ENCODE results near the gene MNT.
A peak's percentile ranks its signal among the peaks of the same experiment; 100 is the strongest.

Gene MNT

DNA sequence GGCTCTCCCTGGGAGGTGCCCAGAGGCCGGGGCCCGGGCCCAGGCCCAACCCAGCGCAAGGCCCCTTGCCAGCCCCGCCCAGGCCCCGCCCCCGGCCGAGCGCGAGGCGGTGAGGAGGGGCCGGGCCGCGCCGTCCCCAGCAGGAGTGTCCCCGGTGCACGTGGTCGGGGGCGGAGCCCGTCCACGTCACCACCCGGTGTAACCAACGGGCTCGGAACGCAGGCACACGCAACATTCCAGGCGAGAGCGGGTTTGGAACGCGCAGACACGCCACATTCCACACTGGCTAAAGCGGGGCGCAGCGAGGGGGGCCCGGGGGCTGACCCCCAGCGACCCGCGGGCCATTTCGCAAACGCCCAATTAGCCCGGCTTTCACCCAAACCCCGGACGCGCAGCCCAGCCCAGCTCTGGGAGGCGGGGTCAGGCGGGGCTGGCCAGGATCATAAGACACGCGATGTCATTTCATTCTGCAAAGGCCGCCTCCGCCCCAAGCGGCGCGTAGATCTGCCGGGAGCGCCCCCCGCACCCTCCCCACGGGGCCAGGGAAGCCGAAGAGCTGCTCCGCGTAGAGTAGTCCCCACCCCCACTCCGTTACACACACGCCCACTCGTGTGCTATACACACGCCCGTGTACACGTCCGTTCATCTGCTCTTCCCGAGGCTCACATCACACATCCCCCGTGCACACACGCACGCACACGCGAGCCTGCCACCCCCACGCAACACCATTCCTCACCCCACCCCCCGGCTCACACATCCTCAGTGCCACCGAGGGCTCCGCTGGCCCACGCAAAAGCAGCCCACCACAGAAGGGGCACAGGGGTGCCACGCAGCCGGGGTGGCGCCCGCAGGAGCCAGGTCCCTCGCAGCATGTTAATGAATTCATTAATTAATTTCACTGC is 1.0 kb downstream of the MNT start:
- DNase-seq (ENCODE audit: low read depth), result peak; percentile 97
- TF ChIP-seq, protein P1, sequence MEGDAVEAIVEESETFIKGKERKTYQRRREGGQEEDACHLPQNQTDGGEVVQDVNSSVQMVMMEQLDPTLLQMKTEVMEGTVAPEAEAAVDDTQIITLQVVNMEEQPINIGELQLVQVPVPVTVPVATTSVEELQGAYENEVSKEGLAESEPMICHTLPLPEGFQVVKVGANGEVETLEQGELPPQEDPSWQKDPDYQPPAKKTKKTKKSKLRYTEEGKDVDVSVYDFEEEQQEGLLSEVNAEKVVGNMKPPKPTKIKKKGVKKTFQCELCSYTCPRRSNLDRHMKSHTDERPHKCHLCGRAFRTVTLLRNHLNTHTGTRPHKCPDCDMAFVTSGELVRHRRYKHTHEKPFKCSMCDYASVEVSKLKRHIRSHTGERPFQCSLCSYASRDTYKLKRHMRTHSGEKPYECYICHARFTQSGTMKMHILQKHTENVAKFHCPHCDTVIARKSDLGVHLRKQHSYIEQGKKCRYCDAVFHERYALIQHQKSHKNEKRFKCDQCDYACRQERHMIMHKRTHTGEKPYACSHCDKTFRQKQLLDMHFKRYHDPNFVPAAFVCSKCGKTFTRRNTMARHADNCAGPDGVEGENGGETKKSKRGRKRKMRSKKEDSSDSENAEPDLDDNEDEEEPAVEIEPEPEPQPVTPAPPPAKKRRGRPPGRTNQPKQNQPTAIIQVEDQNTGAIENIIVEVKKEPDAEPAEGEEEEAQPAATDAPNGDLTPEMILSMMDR (IDR thresholded peaks at IDR 0.05; ENCODE audit: low read length, missing control alignments), result no peak
- H3K4me3 ChIP-seq (replicated peaks; ENCODE audit: low read depth, low read length), result peak overlapping the region; percentile 97

DNA sequence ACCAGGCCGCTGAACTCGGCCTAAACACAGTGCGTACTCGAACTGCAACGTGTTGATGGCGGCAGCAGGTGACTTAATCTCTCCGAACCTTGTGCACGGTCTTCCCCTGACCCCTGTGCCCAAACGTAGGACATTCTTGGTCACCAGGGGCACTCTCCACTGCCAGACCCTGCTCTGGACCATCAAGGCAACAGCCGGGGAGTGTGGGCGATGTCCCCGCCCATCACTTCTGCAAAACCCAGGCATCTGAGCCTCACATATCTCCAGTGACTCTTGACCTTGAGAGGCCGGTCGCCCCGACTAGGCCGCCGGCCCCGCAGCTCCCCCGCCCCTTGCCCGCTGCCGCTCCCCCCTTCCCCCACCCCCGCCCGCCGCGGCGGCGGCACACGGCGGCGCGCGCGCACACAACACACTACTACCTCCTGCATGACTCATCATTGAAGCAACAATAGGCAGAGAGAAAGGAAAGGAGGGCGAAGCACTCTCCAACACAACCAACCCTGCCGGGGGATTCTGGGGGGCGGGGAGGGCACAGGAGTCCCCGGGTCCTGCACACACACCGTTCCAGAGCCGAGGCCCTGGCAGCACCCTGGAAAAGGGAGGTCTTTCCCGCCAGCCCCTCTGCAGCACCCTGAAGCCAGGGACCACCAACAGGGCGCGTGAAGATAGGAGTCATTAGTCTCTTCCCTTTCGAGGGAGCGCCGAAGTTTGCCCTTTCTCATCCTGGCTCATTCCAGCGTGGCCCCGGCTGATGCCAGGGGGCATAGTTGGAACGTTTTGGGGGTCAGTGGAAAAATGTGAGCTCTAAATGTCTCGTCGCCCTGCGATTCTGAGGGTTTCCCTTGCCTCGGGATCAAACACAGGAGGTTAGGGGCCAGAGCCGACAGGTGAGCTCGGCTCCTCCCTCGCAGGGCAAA is 1.9 kb downstream of the MNT start:
- H3K4me3 ChIP-seq (replicated peaks; ENCODE audit: low read depth, low read length), result peak overlapping the region; percentile 97
- DNase-seq (ENCODE audit: low read depth), result peak; percentile 83
- TF ChIP-seq, protein P1 (IDR thresholded peaks at IDR 0.05; ENCODE audit: low read length, missing control alignments), result no peak

DNA sequence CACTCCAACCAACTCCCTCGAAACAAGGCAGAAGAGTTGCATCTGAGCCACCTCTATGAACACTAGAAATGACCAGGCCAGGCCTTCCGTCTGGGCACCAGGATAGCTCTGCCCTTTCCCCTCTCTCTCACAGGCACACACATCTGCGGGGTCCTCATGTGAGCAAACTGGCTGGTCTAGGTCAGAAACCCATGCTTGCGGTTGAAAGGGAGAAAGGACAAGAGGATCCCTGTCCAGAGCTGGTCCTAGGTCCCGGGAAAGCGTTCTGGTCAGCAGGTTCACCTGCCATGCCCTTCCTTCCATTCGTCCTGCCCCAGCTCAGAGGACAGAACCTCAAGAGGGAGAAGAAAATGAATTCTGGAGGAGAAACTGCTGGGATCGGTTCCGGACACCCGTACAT is 2.7 kb downstream of the MNT start:
- TF ChIP-seq, protein P1 (IDR thresholded peaks at IDR 0.05; ENCODE audit: low read length, missing control alignments), result no peak
- H3K4me3 ChIP-seq (replicated peaks; ENCODE audit: low read depth, low read length), result peak overlapping the region; percentile 39
- DNase-seq (ENCODE audit: low read depth), result no peak

DNA sequence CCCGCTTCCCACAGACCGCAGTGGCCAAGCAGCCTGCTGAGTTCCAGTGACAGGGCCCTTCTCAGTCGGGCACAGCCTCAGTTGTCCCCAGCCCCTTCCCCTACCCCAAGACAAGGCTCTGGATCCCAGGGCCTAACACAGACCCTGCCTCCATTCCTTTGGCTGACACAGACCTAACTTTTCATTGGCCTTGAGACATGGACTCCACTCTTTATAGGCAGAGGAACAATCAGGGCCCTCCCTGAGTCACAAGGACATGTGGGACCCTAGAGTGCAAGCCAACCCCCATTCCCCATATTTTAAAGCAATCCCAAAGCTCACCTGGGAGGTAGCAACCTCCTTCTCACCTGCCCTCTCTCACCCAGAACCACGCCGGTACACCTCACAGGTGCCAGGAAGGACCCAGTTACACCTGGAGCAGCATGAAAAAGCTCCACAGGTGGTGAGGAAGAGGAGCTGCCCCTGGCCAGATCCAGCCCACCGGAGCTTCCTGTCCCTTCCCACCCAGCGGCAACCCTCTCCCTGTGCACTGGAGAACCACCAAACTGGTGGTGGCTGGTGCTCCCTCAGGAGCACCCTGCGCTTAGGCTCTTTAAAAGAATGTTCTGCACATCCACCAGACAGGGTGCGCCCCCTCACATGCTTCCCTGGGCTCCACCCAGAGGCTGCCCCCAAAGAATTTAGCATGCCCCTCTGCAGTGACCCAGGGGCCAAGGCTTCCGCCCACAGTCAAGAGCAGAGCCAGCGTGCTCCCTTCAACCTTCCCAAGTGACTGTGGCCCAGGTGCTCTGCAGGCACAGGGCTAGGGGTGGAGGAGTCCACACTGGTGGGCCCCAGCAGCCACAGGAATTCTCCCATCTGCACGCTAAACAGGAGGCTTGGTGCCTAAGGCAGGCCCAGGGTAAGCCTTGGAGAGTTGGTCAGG is 3.4 kb downstream of the MNT start:
- DNase-seq (ENCODE audit: low read depth), result no peak
- TF ChIP-seq, protein P1 (IDR thresholded peaks at IDR 0.05; ENCODE audit: low read length, missing control alignments), result no peak
- peak overlapping the region; percentile 36 for H3K4me3 ChIP-seq (replicated peaks; ENCODE audit: low read depth, low read length)

DNA sequence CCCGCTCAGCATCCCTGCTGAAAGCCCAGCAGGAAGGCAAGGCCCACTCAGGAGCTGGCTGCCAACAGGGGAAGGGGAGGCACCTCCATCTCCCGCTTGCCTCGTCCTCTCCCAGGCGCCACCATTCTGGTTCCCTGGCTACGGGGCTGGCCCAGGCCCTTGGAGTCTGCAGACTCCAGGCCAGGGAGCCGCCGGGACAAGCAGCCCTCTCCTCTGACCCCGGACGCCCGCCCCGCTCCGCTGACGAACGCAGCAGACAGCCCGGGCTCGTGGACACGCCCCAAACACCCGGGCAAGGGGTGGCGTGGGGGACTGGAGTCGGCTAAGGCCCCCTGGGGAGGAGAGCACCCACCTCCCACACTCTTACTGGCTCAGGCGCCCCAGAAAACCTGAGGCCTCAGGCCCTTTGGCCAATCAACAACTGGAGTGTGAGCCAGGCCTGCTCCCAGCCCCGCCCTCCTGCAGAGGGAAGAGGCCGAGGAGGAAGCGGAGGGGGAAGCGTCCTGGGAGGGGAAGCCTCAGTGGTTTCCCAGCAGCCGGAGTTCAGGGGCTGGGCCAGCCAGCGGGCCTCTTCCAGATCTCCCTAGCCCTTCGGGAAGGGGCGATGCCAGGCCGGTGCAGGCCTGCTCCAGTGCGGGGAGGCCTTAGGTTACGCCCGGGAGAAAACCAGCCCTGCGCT is 4.2 kb downstream of the MNT start:
- H3K4me3 ChIP-seq (replicated peaks; ENCODE audit: low read depth, low read length), result peak overlapping the region; percentile 47
- DNase-seq (ENCODE audit: low read depth), result peak; percentile 99
- TF ChIP-seq, protein P1 (IDR thresholded peaks at IDR 0.05; ENCODE audit: low read length, missing control alignments), result no peak

DNA sequence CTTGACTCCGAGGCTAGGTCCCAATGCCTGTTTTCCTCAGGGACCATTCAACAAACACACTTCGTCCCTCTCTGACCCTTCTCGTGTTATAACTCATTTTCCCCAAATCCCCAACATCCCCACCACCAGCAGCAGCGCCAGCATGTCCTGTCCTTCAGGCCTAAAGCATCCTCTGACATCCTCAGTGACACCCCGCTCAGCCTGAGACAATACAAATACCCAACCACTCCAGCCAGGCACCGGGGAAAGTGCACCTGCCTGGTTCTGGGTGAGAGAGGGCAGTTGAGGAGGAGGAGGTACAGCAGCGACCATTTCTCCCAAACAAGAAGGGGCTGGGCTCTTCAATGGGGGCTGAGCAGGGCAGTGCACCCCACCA is 4.7 kb downstream of the MNT start:
- DNase-seq (ENCODE audit: low read depth), result no peak
- peak overlapping the region; percentile 47 for H3K4me3 ChIP-seq (replicated peaks; ENCODE audit: low read depth, low read length)

More for the DNA sequence above, 4.7 kb downstream of the MNT start:
- TF ChIP-seq, protein P1 (IDR thresholded peaks at IDR 0.05; ENCODE audit: low read length, missing control alignments), result no peak
